KMS-11 (cell line): Measurements from ENCODE around the gene CACNB2.

Source experiments
- H2AFZ ChIP-seq: fragments of 200-600 bp; sonication (generic); 2 replicates; pipeline ENCODE4 v1.6.1; 2016; ENCODE audit warnings: antibody characterized with exemption, mixed run types, low read depth
- H3K27ac ChIP-seq: fragments of 200-600 bp; sonication (generic); 2 replicates; pipeline ENCODE4 v1.6.1; 2016; ENCODE audit warnings: mild to moderate bottlenecking, mixed run types
- H3K27me3 ChIP-seq: fragments of 200-600 bp; sonication (generic); 2 replicates; pipeline ENCODE4 v1.6.1; 2017; ENCODE audit warnings: mild to moderate bottlenecking, low read depth, mixed run types, moderate library complexity; ENCODE audit not compliant: insufficient read depth
- H3K36me3 ChIP-seq: fragments of 200-600 bp; sonication (generic); 2 replicates; pipeline ENCODE4 v1.6.1; 2017; ENCODE audit warnings: mild to moderate bottlenecking, mixed run types; ENCODE audit not compliant: insufficient read depth
- H3K4me1 ChIP-seq: fragments of 200-600 bp; sonication (generic); 2 replicates; pipeline ENCODE4 v1.6.1; 2016; ENCODE audit warnings: mild to moderate bottlenecking, low read depth, mixed run types; ENCODE audit not compliant: poor library complexity, severe bottlenecking
- H3K4me2 ChIP-seq: fragments of 200-600 bp; sonication (generic); 2 replicates; pipeline ENCODE4 v1.7.0; 2016; ENCODE audit warnings: mild to moderate bottlenecking, mixed run types
- H3K4me3 ChIP-seq: fragments of 200-600 bp; sonication (generic); IDR thresholded peaks from 2 replicates; pipeline ENCODE4 v1.6.1; 2017; ENCODE audit warnings: low read depth, low read length, mixed read lengths; ENCODE audit not compliant: insufficient read depth
- H3K79me2 ChIP-seq: fragments of 200-600 bp; sonication (generic); 2 replicates; pipeline ENCODE4 v1.6.1; 2016; ENCODE audit warnings: low read depth, mixed run types; ENCODE audit not compliant: insufficient read depth
- H3K9ac ChIP-seq: fragments of 200-600 bp; sonication (generic); 2 replicates; pipeline ENCODE4 v1.6.1; 2016; ENCODE audit warnings: mild to moderate bottlenecking, mixed run types
- H4K20me1 ChIP-seq: fragments of 200-600 bp; sonication (generic); 2 replicates; pipeline ENCODE4 v1.6.1; 2016; ENCODE audit warnings: mild to moderate bottlenecking, mixed run types; ENCODE audit not compliant: insufficient read depth
- TF ChIP-seq, protein P1 (sequence below): fragments of 200-600 bp; sonication (generic); conservative IDR thresholded peaks from 2 replicates; pipeline ENCODE4 v1.6.1; 2017; ENCODE audit warnings: low read depth, mild to moderate bottlenecking, antibody characterized with exemption, low read length, moderate library complexity, mixed read lengths

The CACNB2 gene

GRCh38 chr10:18333621-18334020 lies 193.4 kb downstream of the CACNB2 start:
- Histone ChIP-seq H3K36me3 (no peaks in the 10 kb centered on the region), H3K9ac (no peak overlapping the region), H3K27ac (no peak overlapping the region), H3K4me1 (no peaks in the 10 kb centered on the region), H4K20me1 (no peaks in the 10 kb centered on the region), H2AFZ (no peak overlapping the region), H3K4me3 (no peak overlapping the region), H3K79me2 (no peaks in the 10 kb centered on the region), H3K4me2 (no peak overlapping the region), H3K27me3 (no peaks in the 10 kb centered on the region)
- TF ChIP-seq, protein P1, sequence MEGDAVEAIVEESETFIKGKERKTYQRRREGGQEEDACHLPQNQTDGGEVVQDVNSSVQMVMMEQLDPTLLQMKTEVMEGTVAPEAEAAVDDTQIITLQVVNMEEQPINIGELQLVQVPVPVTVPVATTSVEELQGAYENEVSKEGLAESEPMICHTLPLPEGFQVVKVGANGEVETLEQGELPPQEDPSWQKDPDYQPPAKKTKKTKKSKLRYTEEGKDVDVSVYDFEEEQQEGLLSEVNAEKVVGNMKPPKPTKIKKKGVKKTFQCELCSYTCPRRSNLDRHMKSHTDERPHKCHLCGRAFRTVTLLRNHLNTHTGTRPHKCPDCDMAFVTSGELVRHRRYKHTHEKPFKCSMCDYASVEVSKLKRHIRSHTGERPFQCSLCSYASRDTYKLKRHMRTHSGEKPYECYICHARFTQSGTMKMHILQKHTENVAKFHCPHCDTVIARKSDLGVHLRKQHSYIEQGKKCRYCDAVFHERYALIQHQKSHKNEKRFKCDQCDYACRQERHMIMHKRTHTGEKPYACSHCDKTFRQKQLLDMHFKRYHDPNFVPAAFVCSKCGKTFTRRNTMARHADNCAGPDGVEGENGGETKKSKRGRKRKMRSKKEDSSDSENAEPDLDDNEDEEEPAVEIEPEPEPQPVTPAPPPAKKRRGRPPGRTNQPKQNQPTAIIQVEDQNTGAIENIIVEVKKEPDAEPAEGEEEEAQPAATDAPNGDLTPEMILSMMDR = no peak

DNA sequence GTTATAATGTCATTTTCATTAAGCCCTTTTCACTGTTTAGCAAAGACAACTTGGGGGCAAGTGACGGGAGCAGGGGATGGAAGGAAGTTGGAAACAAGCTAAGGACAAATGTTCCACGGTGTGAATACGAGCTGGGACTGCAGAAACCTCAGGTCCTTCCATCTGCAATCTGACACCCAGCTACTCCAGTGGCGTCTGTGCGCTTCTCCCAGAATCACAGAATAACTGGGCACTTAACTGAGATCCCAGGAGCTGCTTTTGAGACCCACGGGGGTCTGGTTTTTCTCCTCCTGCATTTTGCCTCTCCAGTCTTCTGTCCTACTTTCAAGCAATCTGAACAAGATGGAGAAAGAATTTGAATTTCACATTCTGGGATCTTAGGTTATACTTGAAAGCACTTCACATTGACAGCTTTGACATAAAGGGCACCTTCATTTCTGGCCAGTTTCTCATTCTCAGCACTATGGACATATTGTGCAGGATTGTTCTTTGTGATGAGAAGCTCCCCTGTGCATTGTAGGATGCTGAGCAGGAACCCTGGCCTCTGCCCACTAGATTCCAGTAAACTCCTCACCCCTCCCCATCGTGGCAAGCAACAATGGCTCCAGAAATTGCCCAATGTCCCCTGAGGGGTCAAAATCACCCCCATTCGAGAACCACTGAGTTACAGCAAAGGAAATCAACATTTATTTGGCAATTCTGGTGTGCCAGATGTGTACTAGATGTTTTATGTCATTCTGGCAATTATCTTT lies 194.1 kb downstream of the CACNB2 start:
- no peak overlapping the region for H2AFZ ChIP-seq

GRCh38 chr10:18340496-18341051 lies 200.3 kb downstream of the CACNB2 start:
- no peak overlapping the region for H2AFZ ChIP-seq

More for the DNA sequence above, 194.1 kb downstream of the CACNB2 start:
- no peak overlapping the region for H3K4me3 ChIP-seq
- no peaks in the 10 kb centered on the region for H3K79me2 ChIP-seq
- H3K36me3 ChIP-seq = no peaks in the 10 kb centered on the region
- H3K9ac ChIP-seq = no peak overlapping the region
- TF ChIP-seq, protein P1 = no peak
- no peak overlapping the region for H3K4me2 ChIP-seq
- H3K27me3 ChIP-seq = no peaks in the 10 kb centered on the region
- no peaks in the 10 kb centered on the region for H3K4me1 ChIP-seq
- no peak overlapping the region for H3K27ac ChIP-seq
- H4K20me1 ChIP-seq = no peaks in the 10 kb centered on the region

GRCh38 chr10:18341055-18341454 lies 200.8 kb downstream of the CACNB2 start:
- Histone ChIP-seq H3K4me1 (no peaks in the 10 kb centered on the region), H3K36me3 (no peaks in the 10 kb centered on the region), H3K4me2 (no peak overlapping the region), H3K4me3 (no peak overlapping the region), H3K79me2 (no peaks in the 10 kb centered on the region), H2AFZ (no peak overlapping the region), H4K20me1 (no peaks in the 10 kb centered on the region), H3K27me3 (no peaks in the 10 kb centered on the region), H3K9ac (no peak overlapping the region), H3K27ac (no peak overlapping the region)
- TF ChIP-seq, protein P1 = no peak

More at GRCh38 chr10:18340496-18341051, 200.3 kb downstream of the CACNB2 start:
- H3K36me3 ChIP-seq = no peaks in the 10 kb centered on the region
- no peaks in the 10 kb centered on the region for H3K4me1 ChIP-seq
- H3K27ac ChIP-seq = no peak overlapping the region
- no peak overlapping the region for H3K9ac ChIP-seq
- H3K4me3 ChIP-seq = no peak overlapping the region
- TF ChIP-seq, protein P1 = no peak
- H3K79me2 ChIP-seq = no peaks in the 10 kb centered on the region
- H4K20me1 ChIP-seq = no peaks in the 10 kb centered on the region
- H3K4me2 ChIP-seq = no peak overlapping the region
- no peaks in the 10 kb centered on the region for H3K27me3 ChIP-seq
